Endodermal cell (in vitro differentiated cells): ENCODE results near the gene NOX3. TPM values are rescaled to one million over a fixed set of nuclear protein-coding genes. Genes with fewer than 3 reads are reported as not detected.
"Not testable (repeated sequence)": the region's sequence is repeated elsewhere in the genome, so short reads cannot be mapped to it uniquely, and the experiment has no call there.

Experiments used
- DNase-seq: peaks from one replicate; pipeline ENCODE4 v3.0.0-alpha.2; 2017
- H3K27ac ChIP-seq: 2 replicates; pipeline ENCODE4 v1.5.1; 2013; ENCODE audit warnings: mild to moderate bottlenecking, low read depth, low read length, moderate library complexity
- H3K27me3 ChIP-seq: 2 replicates; pipeline ENCODE4 v1.6.1; 2013; ENCODE audit warnings: mild to moderate bottlenecking, low read length, moderate library complexity; ENCODE audit not compliant: insufficient read depth, control insufficient read depth, poor library complexity, severe bottlenecking
- H3K36me3 ChIP-seq: 2 replicates; pipeline ENCODE4 v1.7.0; 2013; ENCODE audit warnings: mild to moderate bottlenecking, low read length, moderate library complexity; ENCODE audit not compliant: control insufficient read depth, insufficient read depth
- H3K4me1 ChIP-seq: one replicate; pipeline ENCODE4 v1.7.0; 2013; ENCODE audit warnings: low read length; ENCODE audit not compliant: control insufficient read depth, insufficient read depth
- H3K4me3 ChIP-seq: 2 replicates; pipeline ENCODE4 v1.5.1; 2013; ENCODE audit warnings: mild to moderate bottlenecking, low read length, moderate library complexity
- H3K9ac ChIP-seq: 2 replicates; pipeline ENCODE4 v1.6.1; 2013; ENCODE audit warnings: mild to moderate bottlenecking, low read length, moderate library complexity; ENCODE audit not compliant: poor library complexity, severe bottlenecking; ENCODE audit errors: extremely low read depth
- H3K9me3 ChIP-seq: 2 replicates; pipeline ENCODE4 v1.6.1; 2013; ENCODE audit warnings: mild to moderate bottlenecking, low read length, moderate library complexity; ENCODE audit not compliant: control insufficient read depth
- H3K27ac Mint-ChIP-seq: 2 replicates; pipeline ENCODE4 v1.8.0; 2020; ENCODE audit warnings: mixed read lengths
- H3K27me3 Mint-ChIP-seq: 2 replicates; pipeline ENCODE4 v1.8.0; 2021; ENCODE audit warnings: mild to moderate bottlenecking, mixed read lengths; ENCODE audit not compliant: insufficient read depth
- H3K36me3 Mint-ChIP-seq: 2 replicates; pipeline ENCODE4 v1.8.0; 2020; ENCODE audit warnings: low read depth, mixed read lengths
- H3K4me1 Mint-ChIP-seq: 2 replicates; pipeline ENCODE4 v1.8.0; 2020; ENCODE audit warnings: mixed read lengths
- H3K4me3 Mint-ChIP-seq: 2 replicates; pipeline ENCODE4 v1.8.0; 2020; ENCODE audit warnings: mild to moderate bottlenecking, moderate library complexity, mixed read lengths
- H3K9me3 Mint-ChIP-seq: 2 replicates; pipeline ENCODE4 v1.8.0; 2020; ENCODE audit warnings: mild to moderate bottlenecking, mixed read lengths
- CTCF ChIP-seq: fragments of 200-600 bp; sonication (generic); conservative IDR thresholded peaks from 2 replicates; pipeline ENCODE4 v1.5.0; 2021; ENCODE audit warnings: antibody characterized with exemption, mild to moderate bottlenecking
- WGBS, 2 experiments: methylation state at CpG; one replicate each; pipeline versions ENCODE4 v1.1.5 to v1.1.7; 2013; ENCODE audit warnings: missing lambda C conversion rate in 2 of 2, mixed read lengths in 1 of 2; ENCODE audit not compliant: insufficient coverage in 1 of 2, insufficient read length in 1 of 2; 5-methylcytosine and 5-hydroxymethylcytosine counted together
- total RNA-seq, 2 donors: library from RNA; stranded (reverse); fragmentation: NEBNext Ultra II Directional in 1 of 2; extraction: Animal tissue kit (Norgen Biotek cat#: 25700) in 1 of 2; gene quantifications; 2 replicates in 1 of 2; 3 replicates in 1 of 2; pipeline ENCODE4 v1.2.1, GENCODE V29; 2021

The NOX3 gene
- total RNA-seq, 2 donors from 2014 or later: not detected

GRCh38 chr6:155452576-155452975 lies 3.1 kb downstream of the NOX3 start:
- H3K36me3 ChIP-seq: no peaks in the 10 kb centered on the region
- WGBS, 2 experiments: 86 to 92% methylated on average over 1 to 3 of the region's 3 CpGs
- peaks cover 6% of the 10 kb centered on the region for H3K4me1 ChIP-seq
- no peak for DNase-seq
- H3K4me1 Mint-ChIP-seq: peaks cover 20% of the 10 kb centered on the region
- no peak overlapping the region for H3K9ac ChIP-seq
- no peak overlapping the region for H3K27ac ChIP-seq
- no peaks in the 10 kb centered on the region for H3K27me3 ChIP-seq
- H3K27me3 Mint-ChIP-seq: no peaks in the 10 kb centered on the region
- H3K27ac Mint-ChIP-seq: no peak overlapping the region
- no peak for TF ChIP-seq CTCF
- H3K4me3 Mint-ChIP-seq: no peak overlapping the region
- H3K9me3 ChIP-seq: no peaks in the 10 kb centered on the region
- no peaks in the 10 kb centered on the region for H3K9me3 Mint-ChIP-seq
- no peak overlapping the region for H3K4me3 ChIP-seq
- no peaks in the 10 kb centered on the region for H3K36me3 Mint-ChIP-seq

GRCh38 chr6:155451530-155451929 lies 4.1 kb downstream of the NOX3 start:
- not testable (repeated sequence) for H3K4me3 Mint-ChIP-seq, H3K9me3 ChIP-seq, H3K4me3 ChIP-seq, H3K36me3 ChIP-seq, H3K36me3 Mint-ChIP-seq, H3K27ac ChIP-seq, H3K9ac ChIP-seq, H3K27me3 Mint-ChIP-seq, H3K27me3 ChIP-seq, H3K4me1 ChIP-seq, H3K9me3 Mint-ChIP-seq, H3K27ac Mint-ChIP-seq, DNase-seq
- WGBS, 2 experiments: 78 to 87% methylated on average over 3 to 6 of the region's 7 CpGs
- peaks cover 20% of the 10 kb centered on the region for H3K4me1 Mint-ChIP-seq

- H3K9me3 Mint-ChIP-seq: no peaks in the 10 kb centered on the region
- Histone ChIP-seq H3K27ac (no peak overlapping the region), H3K36me3 (no peaks in the 10 kb centered on the region), H3K4me1 (peaks cover 6% of the 10 kb centered on the region), H3K9me3 (no peaks in the 10 kb centered on the region), H3K9ac (no peak overlapping the region), H3K27me3 (no peaks in the 10 kb centered on the region), H3K4me3 (no peak overlapping the region)
- DNase-seq: no peak
- no peaks in the 10 kb centered on the region for H3K36me3 Mint-ChIP-seq
- no peak for TF ChIP-seq CTCF
- WGBS, 2 experiments: 97 to 100% methylated on average over 1 to 2 of the region's 2 CpGs
- H3K27ac Mint-ChIP-seq: no peak overlapping the region
- H3K27me3 Mint-ChIP-seq: no peaks in the 10 kb centered on the region
- H3K4me1 Mint-ChIP-seq: peaks cover 18% of the 10 kb centered on the region
- no peak overlapping the region for H3K4me3 Mint-ChIP-seq
Observed at GRCh38 chr6:155450240-155450581, 5.4 kb downstream of the NOX3 start.

GRCh38 chr6:155449450-155450239 lies 6.0 kb downstream of the NOX3 start:
- no peak for DNase-seq
- Mint-ChIP-seq H3K27me3 (no peaks in the 10 kb centered on the region), H3K4me3 (no peak overlapping the region), H3K36me3 (no peaks in the 10 kb centered on the region), H3K27ac (no peak overlapping the region), H3K9me3 (no peaks in the 10 kb centered on the region), H3K4me1 (peaks cover 18% of the 10 kb centered on the region)
- Histone ChIP-seq H3K27ac (no peak overlapping the region), H3K9me3 (no peaks in the 10 kb centered on the region), H3K27me3 (no peaks in the 10 kb centered on the region), H3K4me1 (peaks cover 6% of the 10 kb centered on the region), H3K4me3 (no peak overlapping the region), H3K9ac (no peak overlapping the region), H3K36me3 (no peaks in the 10 kb centered on the region)
- WGBS, 2 experiments: 84 to 87% methylated on average over 11 to 14 of the region's 14 CpGs
- no peak for TF ChIP-seq CTCF
